A172 (cell line): Measurements from ENCODE around the gene PNPLA6. TPM values are rescaled to one million over a fixed set of nuclear protein-coding genes. Genes with fewer than 3 reads are reported as not detected.
"Not testable (repeated sequence)": the region's sequence is repeated elsewhere in the genome, so short reads cannot be mapped to it uniquely, and the experiment has no call there.

ENCODE experiments used
- DNase-seq: peaks from one replicate; pipeline ENCODE4 v3.0.0-alpha.2; 2015; ENCODE audit warnings: low spot score
- total RNA-seq: library from RNA; depleted of rRNA; stranded (reverse); fragments of >200 nt; shearing (Covaris generic); gene quantifications from 2 replicates; pipeline ENCODE4 v1.2.3, GENCODE V29; 2014

PNPLA6 gene
- total RNA-seq, 1 experiment from 2014 or later, result 138 TPM

- no peak for DNase-seq
Observed at GRCh38 chr19:7533281-7533885, 2.1 kb upstream of the PNPLA6 start.

- DNase-seq, result peak; percentile 71
Observed at GRCh38 chr19:7533925-7534480, 1.5 kb upstream of the PNPLA6 start.

GRCh38 chr19:7534531-7535046 lies 928 bp upstream of the PNPLA6 start:
- peak; percentile 78 for DNase-seq

GRCh38 chr19:7535998-7536695 lies 630 bp downstream of the PNPLA6 start:
- DNase-seq, result no peak

GRCh38 chr19:7538990-7539389 lies 3.5 kb downstream of the PNPLA6 start:
- not testable (repeated sequence) for DNase-seq

- no peak for DNase-seq
Observed at GRCh38 chr19:7539827-7540425, 4.4 kb downstream of the PNPLA6 start.

- peak; percentile 70 for DNase-seq
Observed at GRCh38 chr19:7540761-7541474, 5.4 kb downstream of the PNPLA6 start.

- DNase-seq, result no peak
Observed at GRCh38 chr19:7541475-7541824, 5.9 kb downstream of the PNPLA6 start.

GRCh38 chr19:7541828-7542443 lies 6.4 kb downstream of the PNPLA6 start:
- no peak for DNase-seq

- no peak for DNase-seq
Observed at GRCh38 chr19:7542556-7543348, 7.2 kb downstream of the PNPLA6 start.

- no peak for DNase-seq
Observed at GRCh38 chr19:7544626-7545025, 9.1 kb downstream of the PNPLA6 start.

- no peak for DNase-seq
Observed at GRCh38 chr19:7545300-7545699, 9.8 kb downstream of the PNPLA6 start.

GRCh38 chr19:7545904-7546303 lies 10.4 kb downstream of the PNPLA6 start:
- DNase-seq, result no peak

GRCh38 chr19:7547159-7547558 lies 11.6 kb downstream of the PNPLA6 start:
- no peak for DNase-seq

GRCh38 chr19:7549429-7550148 lies 14.1 kb downstream of the PNPLA6 start:
- no peak for DNase-seq

- no peak for DNase-seq
Observed at GRCh38 chr19:7550169-7550770, 14.8 kb downstream of the PNPLA6 start.

GRCh38 chr19:7550987-7551761 lies 15.7 kb downstream of the PNPLA6 start:
- DNase-seq, result no peak

GRCh38 chr19:7552781-7553180 lies 17.3 kb downstream of the PNPLA6 start:
- DNase-seq, result no peak

GRCh38 chr19:7554565-7554964 lies 19.0 kb downstream of the PNPLA6 start:
- DNase-seq, result no peak
